ENCODE results near the gene DOCK4. TPM values are rescaled to one million over a fixed set of nuclear protein-coding genes. Genes with fewer than 3 reads are reported as not detected.

Gene DOCK4
- total RNA-seq, 4 donors from 2014 or later = 9.9 to 30.9 (median 13.7) TPM

DNA sequence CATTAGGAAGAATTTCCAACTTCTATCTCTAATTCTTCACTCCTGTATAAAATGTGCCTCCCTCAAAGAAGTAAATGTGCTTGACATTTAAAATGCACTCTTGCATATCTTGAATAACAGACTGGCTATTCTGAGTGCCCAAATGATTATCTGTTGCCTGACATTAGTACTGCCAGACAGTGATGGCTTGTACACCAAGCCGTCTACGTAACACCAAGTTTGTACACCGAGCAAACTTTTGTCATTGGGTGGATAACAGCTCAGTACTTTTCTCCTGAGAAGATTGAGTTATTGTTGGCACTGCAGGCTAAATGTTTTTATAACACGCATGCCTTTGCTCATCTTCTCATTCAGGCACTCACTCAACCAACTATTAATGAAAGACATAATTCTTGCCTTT, 137.2 kb downstream of the DOCK4 start:
- intact Hi-C loops (cut with DNase I) = no loop called here
- Histone ChIP-seq H3K27me3 (no peaks in the 10 kb centered on the region), H3K4me1 (peaks cover 0 to 23% (median 0%) of the 10 kb centered on the region in 3 donors), H3K36me3 (no peaks in the 10 kb centered on the region), H3K4me3 (no peak overlapping the region), H3K9me3 (no peaks in the 10 kb centered on the region), H3K27ac (no peak overlapping the region)
- no peak for TF ChIP-seq POLR2A (IDR thresholded peaks at IDR 0.05)
- TF ChIP-seq, protein P1, sequence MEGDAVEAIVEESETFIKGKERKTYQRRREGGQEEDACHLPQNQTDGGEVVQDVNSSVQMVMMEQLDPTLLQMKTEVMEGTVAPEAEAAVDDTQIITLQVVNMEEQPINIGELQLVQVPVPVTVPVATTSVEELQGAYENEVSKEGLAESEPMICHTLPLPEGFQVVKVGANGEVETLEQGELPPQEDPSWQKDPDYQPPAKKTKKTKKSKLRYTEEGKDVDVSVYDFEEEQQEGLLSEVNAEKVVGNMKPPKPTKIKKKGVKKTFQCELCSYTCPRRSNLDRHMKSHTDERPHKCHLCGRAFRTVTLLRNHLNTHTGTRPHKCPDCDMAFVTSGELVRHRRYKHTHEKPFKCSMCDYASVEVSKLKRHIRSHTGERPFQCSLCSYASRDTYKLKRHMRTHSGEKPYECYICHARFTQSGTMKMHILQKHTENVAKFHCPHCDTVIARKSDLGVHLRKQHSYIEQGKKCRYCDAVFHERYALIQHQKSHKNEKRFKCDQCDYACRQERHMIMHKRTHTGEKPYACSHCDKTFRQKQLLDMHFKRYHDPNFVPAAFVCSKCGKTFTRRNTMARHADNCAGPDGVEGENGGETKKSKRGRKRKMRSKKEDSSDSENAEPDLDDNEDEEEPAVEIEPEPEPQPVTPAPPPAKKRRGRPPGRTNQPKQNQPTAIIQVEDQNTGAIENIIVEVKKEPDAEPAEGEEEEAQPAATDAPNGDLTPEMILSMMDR (IDR thresholded peaks at IDR 0.05) = no peak
- 87% methylated on average over 4 of the region's 4 CpGs for WGBS, 2 donors
- DNase-seq = no peak

DNA sequence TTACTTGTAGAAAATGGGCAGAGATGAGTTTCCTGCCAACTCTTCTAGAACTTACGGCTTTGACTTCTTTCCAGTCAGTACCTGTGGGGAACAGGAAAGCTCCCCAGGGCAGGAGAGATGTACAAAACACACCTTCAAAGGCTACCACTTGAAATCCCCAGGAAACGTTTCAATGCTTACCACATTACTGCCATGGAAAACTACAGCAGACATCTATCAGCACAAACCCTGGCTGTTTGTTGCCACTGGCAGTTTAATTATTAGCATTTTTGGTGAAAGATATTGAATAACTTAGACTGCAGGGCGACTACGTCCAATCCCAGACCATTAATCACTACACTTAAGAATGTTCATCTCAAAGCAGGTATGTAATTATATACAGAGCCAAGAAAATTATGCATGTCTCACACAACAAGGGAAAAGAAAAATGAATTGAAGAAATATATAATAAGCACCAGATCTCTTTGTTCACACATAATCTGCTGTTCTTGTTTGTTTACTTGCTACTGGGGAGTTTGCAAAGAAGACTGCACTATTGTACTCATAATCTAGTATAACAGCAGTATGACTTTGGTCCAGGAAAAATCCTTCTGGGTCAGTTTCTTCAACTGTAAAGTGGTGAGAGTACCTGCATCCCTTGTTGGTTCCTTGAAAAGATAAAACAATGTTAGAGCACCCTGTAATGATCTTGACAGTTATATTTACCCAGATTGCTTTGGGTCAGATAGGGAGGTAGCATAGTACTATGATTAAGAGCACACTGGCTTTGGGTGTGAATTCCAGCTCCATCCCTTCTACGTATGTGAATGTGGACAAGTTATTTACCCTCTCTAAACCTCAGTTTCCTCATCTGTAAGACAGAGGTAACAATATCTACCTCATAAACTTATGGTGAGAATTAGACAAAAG, 138.3 kb downstream of the DOCK4 start:
- H3K27me3 ChIP-seq = no peaks in the 10 kb centered on the region
- 40 to 47% methylated on average over 5 of the region's 5 CpGs for WGBS, 2 donors
- no peak overlapping the region for H3K4me3 ChIP-seq
- TF ChIP-seq, protein P1 (IDR thresholded peaks at IDR 0.05) = no peak
- no peak for TF ChIP-seq POLR2A (IDR thresholded peaks at IDR 0.05)
- no peaks in the 10 kb centered on the region for H3K9me3 ChIP-seq
- no peaks in the 10 kb centered on the region for H3K36me3 ChIP-seq
- intact Hi-C loops (cut with DNase I) = no loop called here
- H3K4me1 ChIP-seq = peaks cover 0 to 23% (median 0%) of the 10 kb centered on the region in 3 donors
- DNase-seq = no peak
- H3K27ac ChIP-seq = no peak overlapping the region

DNA sequence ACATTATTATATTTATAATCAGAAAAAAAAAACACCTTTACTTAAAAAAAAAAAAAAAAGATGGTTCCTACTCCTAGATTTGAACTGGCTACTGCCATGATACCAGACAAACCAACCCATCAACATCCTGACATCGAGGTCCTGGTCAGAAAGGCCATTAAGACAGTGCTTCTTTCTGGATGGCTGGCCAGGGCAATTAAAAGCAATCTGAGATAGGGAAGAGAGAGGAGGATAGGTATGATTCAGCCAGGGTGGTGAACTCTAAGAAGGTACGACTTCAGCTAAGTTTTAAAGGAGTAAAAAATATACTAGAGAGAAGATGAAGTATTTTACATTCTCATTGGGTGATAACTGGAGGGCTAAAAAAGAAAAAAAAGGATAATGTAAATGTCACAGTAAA, 139.0 kb downstream of the DOCK4 start:
- Histone ChIP-seq H3K27me3 (no peaks in the 10 kb centered on the region), H3K27ac (no peak overlapping the region), H3K4me1 (peaks cover 0 to 19% (median 0%) of the 10 kb centered on the region in 3 donors), H3K4me3 (no peak overlapping the region), H3K9me3 (no peaks in the 10 kb centered on the region), H3K36me3 (no peaks in the 10 kb centered on the region)
- TF ChIP-seq, protein P1 (IDR thresholded peaks at IDR 0.05) = no peak
- TF ChIP-seq POLR2A (IDR thresholded peaks at IDR 0.05) = no peak
- intact Hi-C loops (cut with DNase I) = no loop called here
- DNase-seq = no peak
- 33 to 43% methylated on average over 2 of the region's 2 CpGs for WGBS, 2 donors

DNA sequence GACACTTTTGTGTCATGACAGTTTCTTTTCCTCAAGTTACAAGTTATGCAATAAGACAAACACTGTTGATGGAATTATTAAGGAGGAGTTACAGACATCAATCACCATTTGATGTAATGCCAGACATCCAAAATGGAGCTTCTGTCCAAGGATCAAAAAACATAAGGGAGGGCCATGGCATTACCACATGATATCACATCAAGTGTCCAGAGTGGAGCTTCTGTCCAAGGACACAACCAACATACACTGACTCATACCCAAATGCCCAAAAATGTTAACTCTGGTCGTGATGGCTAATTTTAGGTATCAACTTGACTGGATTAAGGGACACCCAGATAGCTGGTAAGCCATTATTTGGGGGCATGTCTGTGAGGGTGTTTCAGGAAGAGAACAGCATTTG, 140.4 kb downstream of the DOCK4 start:
- Histone ChIP-seq H3K4me3 (no peak overlapping the region), H3K4me1 (peaks cover 0 to 19% (median 0%) of the 10 kb centered on the region in 3 donors), H3K27ac (no peak overlapping the region), H3K9me3 (no peaks in the 10 kb centered on the region), H3K27me3 (no peaks in the 10 kb centered on the region), H3K36me3 (no peaks in the 10 kb centered on the region)
- WGBS, 2 donors = 77 to 80% methylated on average over 1 of the region's 1 CpG
- intact Hi-C loops (cut with DNase I) = no loop called here
- TF ChIP-seq, protein P1 (IDR thresholded peaks at IDR 0.05) = no peak
- TF ChIP-seq POLR2A (IDR thresholded peaks at IDR 0.05) = no peak
- DNase-seq = no peak

DNA sequence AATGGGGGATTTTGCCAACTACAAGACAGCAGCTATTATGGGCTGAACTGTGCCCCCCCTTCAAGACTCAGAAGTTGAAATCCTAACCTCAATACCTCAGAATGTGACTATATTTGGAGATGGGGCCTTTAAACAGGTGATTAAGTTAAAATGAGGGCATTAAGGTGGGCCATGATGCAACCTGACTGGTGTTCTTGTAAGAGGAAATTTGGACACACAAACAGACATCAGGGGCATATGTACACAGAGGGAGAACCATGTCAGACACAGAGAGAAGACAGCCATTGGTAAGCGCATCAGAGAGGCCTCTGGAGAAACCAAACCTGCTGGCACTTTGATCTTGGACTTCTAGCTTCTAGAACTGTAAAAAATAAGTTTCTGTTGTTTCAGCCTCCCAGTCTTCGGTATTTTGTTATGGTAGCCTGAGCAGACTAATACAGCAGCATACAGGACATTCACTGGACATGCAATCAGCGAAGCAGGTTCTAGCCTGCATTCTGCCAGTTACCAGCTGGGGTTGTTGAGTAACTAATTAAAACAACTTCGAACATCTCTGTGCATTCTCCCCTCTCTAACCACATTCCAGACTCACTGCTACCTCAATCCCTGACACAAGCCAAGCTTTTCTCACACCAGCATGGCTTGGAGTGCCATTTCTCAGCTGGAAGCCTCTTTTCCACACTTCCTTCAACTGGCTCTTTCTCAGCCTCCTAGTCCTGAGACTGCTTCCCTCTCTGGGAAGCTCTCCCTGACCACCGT, 141.4 kb downstream of the DOCK4 start:
- H3K27me3 ChIP-seq = no peaks in the 10 kb centered on the region
- H3K4me1 ChIP-seq = peaks cover 0 to 19% (median 0%) of the 10 kb centered on the region in 3 donors
- DNase-seq = no peak
- H3K4me3 ChIP-seq = no peak overlapping the region
- TF ChIP-seq, protein P1 (IDR thresholded peaks at IDR 0.05) = no peak
- TF ChIP-seq POLR2A (IDR thresholded peaks at IDR 0.05) = no peak
- no peaks in the 10 kb centered on the region for H3K9me3 ChIP-seq
- WGBS, 2 donors = 86% methylated on average over 5 of the region's 5 CpGs
- no peak overlapping the region for H3K27ac ChIP-seq
- intact Hi-C loops (cut with DNase I) = no loop called here
- no peaks in the 10 kb centered on the region for H3K36me3 ChIP-seq

All from esophagus squamous epithelium (tissue), 5 donors.